Measurements from ENCODE around the gene ST3GAL3. TPM values are rescaled to one million over a fixed set of nuclear protein-coding genes. Genes with fewer than 3 reads are reported as not detected.

Gene ST3GAL3
- total RNA-seq, 2 donors from 2014 or later = 26.3 to 36.0 TPM

DNA sequence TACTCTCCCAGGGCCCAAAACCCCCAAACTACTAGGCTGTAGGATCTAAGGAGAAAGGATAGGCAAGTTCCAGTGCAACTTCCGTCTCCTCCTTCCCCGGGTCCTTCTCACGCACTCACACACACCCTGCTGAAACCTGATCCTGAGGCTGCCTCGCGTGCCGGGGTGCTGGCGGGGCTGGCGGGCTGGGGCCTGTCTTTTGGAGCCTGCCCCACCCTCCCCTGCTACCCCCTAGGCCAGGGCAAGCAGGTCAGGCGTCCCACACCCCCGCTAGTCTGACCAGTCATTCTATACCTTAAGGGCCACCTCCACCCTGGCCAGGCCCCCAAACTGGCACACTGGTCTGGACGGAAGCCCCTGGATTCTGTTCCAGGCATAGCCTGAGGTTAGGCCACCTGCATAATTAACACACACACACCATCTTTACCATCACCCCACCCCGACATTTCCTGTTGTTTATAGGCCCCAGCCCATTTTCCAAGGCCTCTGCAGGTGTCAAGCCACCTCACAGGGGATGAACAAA is 178.0 kb downstream of the ST3GAL3 start:
- ATAC-seq (ENCODE audit: insufficient number of reproducible peaks, low FRiP score, low read depth) = no peak
- Histone ChIP-seq H3K36me3 (no peaks in the 10 kb centered on the region), H3K27me3 (replicated peaks; ENCODE audit: insufficient read depth) (no peaks in the 10 kb centered on the region), H3K9me3 (no peaks in the 10 kb centered on the region), H3K4me1 (ENCODE audit: control insufficient read depth in 1 of 2, low read depth in 2 of 2) (no peaks in the 10 kb centered on the region), H3K4me3 (no peak overlapping the region), H3K27ac (no peak overlapping the region)
- TF ChIP-seq, protein P1, sequence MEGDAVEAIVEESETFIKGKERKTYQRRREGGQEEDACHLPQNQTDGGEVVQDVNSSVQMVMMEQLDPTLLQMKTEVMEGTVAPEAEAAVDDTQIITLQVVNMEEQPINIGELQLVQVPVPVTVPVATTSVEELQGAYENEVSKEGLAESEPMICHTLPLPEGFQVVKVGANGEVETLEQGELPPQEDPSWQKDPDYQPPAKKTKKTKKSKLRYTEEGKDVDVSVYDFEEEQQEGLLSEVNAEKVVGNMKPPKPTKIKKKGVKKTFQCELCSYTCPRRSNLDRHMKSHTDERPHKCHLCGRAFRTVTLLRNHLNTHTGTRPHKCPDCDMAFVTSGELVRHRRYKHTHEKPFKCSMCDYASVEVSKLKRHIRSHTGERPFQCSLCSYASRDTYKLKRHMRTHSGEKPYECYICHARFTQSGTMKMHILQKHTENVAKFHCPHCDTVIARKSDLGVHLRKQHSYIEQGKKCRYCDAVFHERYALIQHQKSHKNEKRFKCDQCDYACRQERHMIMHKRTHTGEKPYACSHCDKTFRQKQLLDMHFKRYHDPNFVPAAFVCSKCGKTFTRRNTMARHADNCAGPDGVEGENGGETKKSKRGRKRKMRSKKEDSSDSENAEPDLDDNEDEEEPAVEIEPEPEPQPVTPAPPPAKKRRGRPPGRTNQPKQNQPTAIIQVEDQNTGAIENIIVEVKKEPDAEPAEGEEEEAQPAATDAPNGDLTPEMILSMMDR (IDR thresholded peaks at IDR 0.05) = no peak
- no peak for DNase-seq (ENCODE audit: low spot score)

DNA sequence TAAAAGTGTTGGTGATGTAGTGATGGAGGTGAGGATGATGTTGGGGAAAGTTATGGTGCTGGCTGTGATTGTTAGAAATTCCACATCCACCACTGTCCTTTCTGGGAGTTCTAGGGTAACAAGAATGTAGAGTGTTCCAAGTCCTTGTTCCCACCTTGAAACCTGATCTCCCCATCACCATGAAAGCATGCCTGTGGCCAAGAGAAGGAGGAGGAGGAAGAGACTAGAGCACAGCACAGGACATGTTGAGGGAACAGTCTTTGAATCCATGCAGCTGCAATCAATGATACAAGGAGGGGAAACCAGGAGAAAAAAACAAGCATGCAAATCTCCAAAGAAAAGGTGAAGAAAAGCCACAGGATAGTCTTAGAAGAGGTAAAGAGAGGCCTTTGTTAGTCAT is 180.4 kb downstream of the ST3GAL3 start:
- Histone ChIP-seq H3K9me3 (no peaks in the 10 kb centered on the region), H3K4me1 (ENCODE audit: control insufficient read depth in 1 of 2, low read depth in 2 of 2) (no peaks in the 10 kb centered on the region), H3K27ac (no peak overlapping the region), H3K36me3 (no peaks in the 10 kb centered on the region), H3K4me3 (no peak overlapping the region), H3K27me3 (replicated peaks; ENCODE audit: insufficient read depth) (no peaks in the 10 kb centered on the region)
- TF ChIP-seq, protein P1 (IDR thresholded peaks at IDR 0.05) = no peak
- ATAC-seq (ENCODE audit: insufficient number of reproducible peaks, low FRiP score, low read depth) = no peak
- no peak for DNase-seq (ENCODE audit: low spot score)

DNA sequence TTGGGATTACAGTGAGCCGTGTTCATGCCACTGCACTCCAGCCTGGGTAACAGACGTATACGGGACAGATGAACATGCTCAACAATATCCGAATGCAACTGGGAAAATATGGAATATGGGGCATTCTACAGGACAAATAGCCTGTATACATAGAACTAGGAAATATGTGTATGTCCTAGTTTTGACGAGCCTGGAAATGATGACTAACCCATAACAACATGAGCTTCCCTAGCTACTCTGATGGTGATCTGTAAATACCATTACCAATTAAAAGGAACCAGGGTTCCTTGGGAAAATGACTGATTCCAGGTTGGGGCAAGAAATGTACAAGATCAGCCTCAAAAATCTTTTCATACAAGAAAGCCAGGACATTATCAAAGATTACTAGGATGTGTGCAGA is 183.5 kb downstream of the ST3GAL3 start:
- Histone ChIP-seq H3K9me3 (no peaks in the 10 kb centered on the region), H3K4me1 (ENCODE audit: control insufficient read depth in 1 of 2, low read depth in 2 of 2) (no peaks in the 10 kb centered on the region), H3K36me3 (peaks cover 9% of the 10 kb centered on the region), H3K27ac (no peak overlapping the region), H3K27me3 (replicated peaks; ENCODE audit: insufficient read depth) (no peaks in the 10 kb centered on the region), H3K4me3 (no peak overlapping the region)
- ATAC-seq (ENCODE audit: insufficient number of reproducible peaks, low FRiP score, low read depth) (no peak), DNase-seq (ENCODE audit: low spot score) (no peak)
- TF ChIP-seq, protein P1 (IDR thresholded peaks at IDR 0.05) = no peak

DNA sequence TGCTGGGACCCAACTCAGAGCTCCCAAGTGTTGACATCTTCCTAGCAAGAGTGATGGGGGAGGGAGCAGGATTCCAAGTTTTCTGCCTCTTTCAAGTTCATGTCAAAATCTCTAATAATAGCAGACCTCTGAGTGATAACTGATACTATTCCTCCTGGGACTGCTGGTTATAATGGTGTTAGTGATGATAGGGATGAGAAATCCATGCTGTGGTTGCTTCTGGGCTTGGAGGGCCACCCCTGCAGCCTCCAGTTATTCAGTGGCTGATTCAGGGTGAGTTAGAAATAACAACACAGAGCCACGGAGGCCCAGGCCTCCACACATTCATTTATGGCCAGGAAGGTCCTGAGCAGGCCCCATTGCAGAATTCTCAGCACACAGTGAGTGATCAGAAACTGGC is 185.7 kb downstream of the ST3GAL3 start:
- no peak overlapping the region for H3K27ac ChIP-seq
- ATAC-seq (ENCODE audit: insufficient number of reproducible peaks, low FRiP score, low read depth) = no peak
- no peak for DNase-seq (ENCODE audit: low spot score)
- no peaks in the 10 kb centered on the region for H3K27me3 ChIP-seq (replicated peaks; ENCODE audit: insufficient read depth)
- no peaks in the 10 kb centered on the region for H3K4me1 ChIP-seq (ENCODE audit: control insufficient read depth in 1 of 2, low read depth in 2 of 2)
- H3K4me3 ChIP-seq = no peak overlapping the region
- no peaks in the 10 kb centered on the region for H3K9me3 ChIP-seq
- peaks cover 10% of the 10 kb centered on the region for H3K36me3 ChIP-seq
- TF ChIP-seq, protein P1 (IDR thresholded peaks at IDR 0.05) = no peak

DNA sequence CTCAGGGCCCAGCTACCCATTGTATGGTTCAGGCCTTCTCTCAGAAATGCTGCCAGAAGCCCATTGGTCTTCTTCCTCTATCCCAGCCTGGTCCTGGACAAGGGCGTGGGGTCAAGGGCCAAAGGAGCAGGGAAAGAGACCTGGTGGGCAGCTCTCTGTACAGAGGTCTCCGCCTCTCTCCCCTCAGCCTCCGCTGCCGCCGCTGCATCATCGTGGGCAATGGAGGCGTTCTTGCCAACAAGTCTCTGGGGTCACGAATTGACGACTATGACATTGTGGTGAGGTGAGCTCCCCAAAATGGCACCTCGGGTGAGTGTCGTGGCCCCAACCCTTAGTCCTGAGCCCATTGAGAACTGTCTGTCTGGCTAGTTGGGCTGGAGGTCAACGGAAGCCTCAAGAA is 191.6 kb downstream of the ST3GAL3 start:
- DNase-seq (ENCODE audit: low spot score) (no peak), ATAC-seq (ENCODE audit: insufficient number of reproducible peaks, low FRiP score, low read depth) (no peak)
- Histone ChIP-seq H3K27ac (no peak overlapping the region), H3K27me3 (replicated peaks; ENCODE audit: insufficient read depth) (no peaks in the 10 kb centered on the region), H3K36me3 (peaks cover 24% of the 10 kb centered on the region), H3K4me1 (ENCODE audit: control insufficient read depth in 1 of 2, low read depth in 2 of 2) (no peaks in the 10 kb centered on the region), H3K9me3 (no peaks in the 10 kb centered on the region), H3K4me3 (no peak overlapping the region)
- TF ChIP-seq, protein P1 (IDR thresholded peaks at IDR 0.05) = no peak

Measured in thoracic aorta (tissue), 2 donors.